GM12892 (cell line): Measurements from ENCODE around the gene SDC1.

Experiments
- DNase-seq: peaks from one replicate; pipeline ENCODE4 v3.0.0; 2011; ENCODE audit not compliant: insufficient read length
- FAIRE-seq: peaks from 2 replicates; lab custom pipeline; 2011; peaks lifted over from hg19 to GRCh38; lab: Jason Lieb, UNC
- POLR2A ChIP-seq: IDR thresholded peaks from 2 replicates; pipeline ENCODE4 v1.6.1; 2011; ENCODE audit warnings: low read depth, low read length, control low read depth
- POLR2AphosphoS5 ChIP-seq: IDR thresholded peaks from 2 replicates; pipeline ENCODE4 v1.6.1; 2011; ENCODE audit warnings: low read depth, low read length, control low read depth
- TAF1 ChIP-seq: IDR thresholded peaks from 2 replicates; pipeline ENCODE4 v1.6.1; 2011; ENCODE audit warnings: low read depth, mild to moderate bottlenecking, control low read depth, low read length, borderline replicate concordance

SDC1 gene

DNA sequence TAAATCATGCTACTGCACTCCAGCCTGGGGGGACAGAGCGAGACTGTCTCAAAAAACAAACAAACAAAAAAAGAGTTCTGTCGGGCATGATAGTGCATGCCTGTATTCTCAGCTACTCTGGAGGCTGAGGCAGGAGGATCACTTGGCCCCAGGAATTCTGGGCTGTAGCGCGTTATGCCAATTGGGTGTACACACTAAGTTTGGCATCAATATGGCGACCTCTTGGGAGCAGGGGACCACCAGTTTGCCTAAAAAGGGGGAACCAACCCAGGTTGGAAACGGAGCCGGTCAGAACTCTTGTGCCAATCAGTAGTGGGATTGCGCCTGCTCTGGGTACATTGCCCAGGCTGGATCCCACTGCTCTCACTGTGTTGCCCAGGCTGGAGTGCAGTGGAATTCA lies 49.7 kb downstream of the SDC1 start:
- DNase-seq (no peak), FAIRE-seq (no peak)
- TF ChIP-seq POLR2AphosphoS5 (no peak), POLR2A (no peak), TAF1 (no peak)

DNA sequence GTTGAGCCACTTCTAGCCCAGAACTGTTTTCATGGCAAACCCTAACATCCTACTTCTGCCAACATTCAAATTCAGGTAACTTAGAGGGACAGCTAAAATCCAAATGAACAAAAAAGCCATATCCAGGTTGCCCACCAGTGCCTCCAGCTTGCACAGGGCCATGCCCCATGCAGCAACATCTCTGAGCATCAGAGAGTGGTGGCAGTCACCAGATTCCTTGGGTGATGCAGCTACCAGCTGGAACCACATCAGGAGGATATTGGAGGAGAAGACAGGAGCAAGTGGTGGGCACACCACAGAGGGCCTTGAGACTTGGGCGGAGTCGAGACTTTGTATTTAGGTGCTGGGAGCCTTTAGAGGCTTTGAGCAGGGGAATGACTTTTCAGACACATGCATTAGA lies 50.5 kb downstream of the SDC1 start:
- no peak for FAIRE-seq
- TF ChIP-seq POLR2AphosphoS5, result no peak
- no peak for DNase-seq

DNA sequence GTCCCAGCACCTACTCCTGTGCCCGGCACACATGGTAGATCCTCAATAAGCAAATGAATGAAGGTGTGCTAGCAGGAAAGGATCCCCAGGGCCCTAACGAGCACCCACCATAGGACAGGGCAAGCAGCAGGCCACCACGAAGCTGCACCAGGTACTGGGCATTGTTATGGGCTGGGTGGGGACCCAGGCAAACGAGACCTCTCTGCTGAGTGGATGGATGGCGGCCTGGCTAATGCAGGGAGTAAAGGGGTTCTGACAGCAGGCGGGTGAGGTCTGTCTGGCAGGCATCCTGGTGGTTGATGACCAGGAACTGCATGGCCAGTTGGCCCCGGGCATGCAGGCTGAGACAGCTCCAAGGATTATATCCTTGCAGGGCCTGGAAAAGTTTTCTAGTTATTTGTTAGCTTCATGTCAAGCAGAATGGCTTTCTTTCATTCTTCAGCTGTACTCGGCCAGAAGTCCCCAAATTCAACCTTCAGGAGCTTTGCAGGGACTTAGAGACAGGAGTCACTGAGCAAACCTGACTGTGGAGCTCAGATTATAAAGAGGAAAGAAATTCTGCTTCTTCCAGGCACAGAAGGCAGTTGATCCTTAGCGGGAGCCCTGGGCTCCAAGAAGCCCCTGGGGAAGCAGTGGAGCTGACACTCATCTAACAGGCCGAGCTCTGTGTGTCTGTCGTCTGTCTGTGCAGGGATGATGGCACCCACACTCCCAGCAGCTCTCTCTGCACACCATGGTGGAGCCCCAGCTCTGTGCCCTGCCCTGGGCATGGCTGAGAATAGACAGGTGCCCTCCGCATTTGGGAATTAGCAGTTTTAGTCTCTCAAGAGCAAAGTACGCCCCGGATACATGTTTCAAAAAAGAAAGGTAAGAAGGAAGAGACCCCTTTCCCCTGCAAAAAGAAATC lies 51.2 kb downstream of the SDC1 start:
- DNase-seq, result no peak
- TF ChIP-seq TAF1 (no peak), POLR2A (no peak), POLR2AphosphoS5 (no peak)
- FAIRE-seq, result no peak

DNA sequence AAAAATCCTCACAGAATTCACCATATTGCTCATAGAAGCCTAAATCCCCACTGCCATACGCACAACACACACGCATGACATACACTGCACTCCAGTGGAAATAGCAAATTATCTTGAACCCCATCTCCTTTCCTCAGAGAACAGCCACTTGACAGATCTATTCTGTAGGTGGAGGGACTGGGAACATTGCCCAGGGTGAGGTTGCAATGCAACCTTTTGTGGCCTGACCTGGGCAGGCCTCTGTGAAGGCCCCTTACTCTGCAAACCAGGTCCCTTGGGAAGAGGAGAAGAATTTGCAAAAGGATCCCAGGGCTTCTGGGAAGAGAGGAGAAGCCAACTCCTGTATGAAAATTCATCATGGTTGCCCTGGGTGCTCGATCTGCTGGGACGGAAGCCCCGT lies 51.9 kb downstream of the SDC1 start:
- TF ChIP-seq TAF1 (no peak), POLR2A (no peak), POLR2AphosphoS5 (no peak)
- DNase-seq (no peak), FAIRE-seq (no peak)

DNA sequence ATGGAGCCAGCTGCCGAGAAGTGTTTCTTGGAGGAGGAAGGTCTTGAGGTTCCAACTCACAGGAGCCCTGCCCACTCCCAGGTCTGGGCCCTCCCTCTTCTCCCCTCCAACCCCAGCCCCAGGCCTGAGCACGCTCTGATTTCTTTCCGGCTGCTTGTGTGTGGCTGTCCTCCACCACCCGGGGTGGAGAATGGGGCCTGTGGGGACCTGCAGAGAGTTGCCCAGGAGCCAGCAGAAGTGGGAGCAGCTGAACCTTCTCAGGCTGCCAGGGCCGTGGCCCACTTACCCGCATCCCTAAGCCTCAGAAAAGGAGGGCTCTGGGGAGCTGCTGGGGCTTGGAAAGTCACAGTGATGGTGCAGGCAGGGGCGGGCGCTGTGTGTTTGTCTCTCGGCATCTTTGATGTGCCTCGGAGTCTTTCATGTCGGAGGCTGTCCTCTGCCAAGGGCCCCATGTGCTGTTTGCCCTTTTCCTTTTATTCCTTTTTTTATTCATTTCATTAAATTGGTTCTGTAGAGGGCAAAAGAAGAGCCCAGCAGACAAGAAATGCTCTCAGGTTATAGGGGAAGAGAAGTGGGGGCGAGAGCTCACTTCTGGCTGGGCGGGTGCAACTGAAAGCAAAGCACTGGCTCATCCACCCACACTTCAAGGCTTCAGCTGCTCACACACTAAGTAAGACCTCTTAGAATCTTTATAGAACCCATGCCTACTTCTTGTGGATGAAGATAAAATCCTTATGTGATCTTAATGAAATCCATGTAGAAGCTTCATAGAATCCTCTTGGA lies 52.5 kb downstream of the SDC1 start:
- DNase-seq (no peak), FAIRE-seq (no peak)
- no peak for TF ChIP-seq POLR2A
- TF ChIP-seq TAF1, result no peak
- no peak for TF ChIP-seq POLR2AphosphoS5

DNA sequence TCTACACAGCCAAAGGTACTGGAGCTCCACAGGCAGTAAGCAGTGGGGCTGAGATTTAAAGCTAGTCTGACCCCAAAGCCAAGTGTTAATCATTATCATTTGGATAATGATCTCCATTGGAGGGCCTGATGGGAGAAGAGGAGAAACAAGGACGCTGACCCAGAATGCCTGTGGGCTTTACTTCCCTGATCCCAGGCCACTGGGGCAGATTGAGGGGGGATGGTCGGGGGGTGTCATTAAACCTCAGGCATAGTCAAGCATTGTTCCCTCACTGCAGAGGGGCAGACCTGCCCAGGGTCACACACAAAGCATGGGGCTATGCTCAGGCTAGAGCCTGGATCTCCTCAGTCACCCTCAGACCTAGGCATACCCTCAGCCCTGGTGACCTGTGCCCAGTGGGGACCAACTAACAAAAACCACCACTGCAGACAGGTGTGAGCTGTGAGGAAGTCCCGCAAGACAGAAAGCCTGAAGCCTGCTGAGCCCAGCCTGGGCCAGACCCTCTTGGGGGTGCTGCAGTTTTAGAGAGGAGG lies 53.4 kb downstream of the SDC1 start:
- FAIRE-seq (no peak), DNase-seq (no peak)
- TF ChIP-seq POLR2AphosphoS5, result no peak
- no peak for TF ChIP-seq POLR2A
- no peak for TF ChIP-seq TAF1

DNA sequence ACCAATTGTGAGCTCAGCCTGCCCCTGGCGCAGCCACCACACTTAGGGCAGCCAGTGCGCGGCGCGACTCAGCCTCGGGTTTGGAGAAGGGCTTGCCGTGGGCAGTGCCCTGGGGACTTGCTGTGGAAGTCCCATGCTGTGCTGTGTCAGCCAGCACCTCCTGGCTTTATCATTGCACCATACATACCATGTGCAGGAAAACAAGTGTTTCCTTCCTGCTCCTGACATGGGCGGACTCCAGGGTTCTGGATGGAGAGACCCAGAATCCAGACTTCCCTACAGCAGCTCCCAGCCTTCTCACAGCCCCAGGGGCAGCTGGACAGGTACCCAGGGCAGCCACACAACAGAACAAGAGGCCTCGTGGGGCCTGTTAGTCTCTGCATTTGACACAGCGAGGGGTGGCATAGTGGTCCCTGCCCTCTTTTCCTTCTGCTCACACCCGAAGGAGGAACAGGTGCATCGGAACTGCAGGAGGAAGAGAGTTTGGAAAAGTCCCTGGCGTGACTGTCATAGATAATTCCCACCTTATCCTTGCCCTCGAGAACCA lies 54.2 kb downstream of the SDC1 start:
- FAIRE-seq (no peak), DNase-seq (no peak)
- TF ChIP-seq POLR2A (no peak), TAF1 (no peak), POLR2AphosphoS5 (no peak)

DNA sequence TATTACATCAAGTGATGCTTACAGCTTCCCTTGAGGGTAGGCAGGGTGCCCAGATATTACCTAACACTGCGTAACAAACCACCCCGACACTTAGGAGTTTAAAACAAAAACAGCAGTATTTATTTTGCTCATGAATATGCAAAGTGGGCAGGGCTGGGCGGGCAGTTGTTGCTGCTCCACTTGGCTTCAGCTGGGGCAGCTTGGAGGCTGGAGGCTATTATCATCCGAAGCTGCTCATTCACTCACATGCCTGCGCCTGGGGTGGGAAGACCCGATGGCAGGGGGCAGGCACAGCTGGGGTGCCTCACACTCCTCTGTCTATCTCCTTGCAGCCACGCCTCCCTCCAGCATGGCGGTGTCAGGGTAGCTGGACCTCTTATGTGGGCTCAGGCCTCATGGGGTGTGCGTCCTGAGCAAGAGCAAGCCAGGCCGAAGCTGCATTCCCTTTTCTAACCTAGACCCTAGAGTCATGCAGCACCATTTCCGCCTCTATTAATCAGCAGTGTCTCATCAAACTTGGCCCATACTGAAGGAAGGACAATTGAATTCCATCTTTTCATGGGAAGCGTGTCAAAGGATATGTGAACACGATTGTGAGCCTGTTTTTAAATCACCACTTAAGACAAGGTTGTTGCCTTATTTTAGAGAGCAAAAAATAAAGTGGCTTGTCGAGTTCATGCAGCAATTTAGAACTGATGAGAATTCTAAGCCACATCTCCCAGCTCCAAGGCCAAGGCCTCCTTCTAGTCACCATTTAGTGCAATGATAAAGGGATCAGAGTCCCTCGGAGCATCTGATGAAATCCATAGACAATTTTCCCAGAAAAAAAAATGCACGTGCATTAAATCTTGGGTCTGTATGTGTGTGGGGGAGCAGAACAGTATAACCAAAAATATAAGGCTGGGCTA lies 54.9 kb downstream of the SDC1 start:
- FAIRE-seq, result no peak
- DNase-seq, result no peak

DNA sequence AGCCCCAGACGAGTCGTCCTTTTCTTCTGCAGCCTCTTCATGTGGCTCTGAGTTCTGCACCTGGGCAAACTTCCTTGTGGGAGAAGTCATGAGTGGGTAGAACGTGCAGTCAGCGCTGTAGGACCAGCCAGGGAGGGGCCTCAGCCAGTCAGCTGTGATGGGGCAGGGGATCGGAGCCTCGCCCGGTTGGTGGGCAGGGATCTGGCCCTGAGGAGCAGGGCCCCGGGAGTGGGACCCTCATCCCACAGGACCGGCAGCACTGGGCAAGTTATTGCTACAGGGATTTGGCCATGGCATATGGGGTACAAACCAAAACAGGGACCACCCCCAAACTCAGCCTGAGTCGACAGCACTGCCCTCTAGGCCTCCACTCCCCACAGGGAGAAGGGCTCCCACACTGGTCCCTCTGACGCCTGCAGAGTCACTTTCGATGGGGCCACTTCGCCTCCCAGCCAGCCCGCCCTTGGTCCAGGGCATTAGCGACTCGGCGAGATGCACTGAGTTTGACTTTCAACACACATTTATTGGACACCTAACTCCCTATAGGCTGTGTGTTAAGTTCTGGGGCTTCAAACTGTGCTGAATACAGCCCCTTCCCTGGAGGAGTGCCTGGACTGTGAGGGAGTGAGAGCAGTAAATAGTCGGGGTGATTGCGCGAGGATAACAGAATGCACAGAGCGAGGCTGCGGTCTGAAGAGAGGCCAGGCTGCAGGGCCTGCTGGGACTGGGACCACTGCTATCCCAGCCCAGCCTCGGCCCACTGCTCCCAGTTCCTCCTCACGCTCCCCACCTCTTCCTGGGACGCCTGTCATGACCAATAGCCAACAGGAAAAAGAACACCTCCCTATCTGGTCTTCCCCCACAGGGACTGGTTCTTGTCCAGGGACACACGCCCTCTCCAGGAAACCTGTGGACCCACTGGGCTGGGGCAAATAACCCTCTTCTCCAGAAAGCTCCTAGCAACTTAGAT lies 55.9 kb downstream of the SDC1 start:
- no peak for FAIRE-seq
- TF ChIP-seq POLR2A (no peak), TAF1 (no peak), POLR2AphosphoS5 (no peak)
- DNase-seq, result no peak

More for the DNA sequence above, 54.9 kb downstream of the SDC1 start:
- TF ChIP-seq TAF1, result no peak
- TF ChIP-seq POLR2A, result no peak
- no peak for TF ChIP-seq POLR2AphosphoS5

DNA sequence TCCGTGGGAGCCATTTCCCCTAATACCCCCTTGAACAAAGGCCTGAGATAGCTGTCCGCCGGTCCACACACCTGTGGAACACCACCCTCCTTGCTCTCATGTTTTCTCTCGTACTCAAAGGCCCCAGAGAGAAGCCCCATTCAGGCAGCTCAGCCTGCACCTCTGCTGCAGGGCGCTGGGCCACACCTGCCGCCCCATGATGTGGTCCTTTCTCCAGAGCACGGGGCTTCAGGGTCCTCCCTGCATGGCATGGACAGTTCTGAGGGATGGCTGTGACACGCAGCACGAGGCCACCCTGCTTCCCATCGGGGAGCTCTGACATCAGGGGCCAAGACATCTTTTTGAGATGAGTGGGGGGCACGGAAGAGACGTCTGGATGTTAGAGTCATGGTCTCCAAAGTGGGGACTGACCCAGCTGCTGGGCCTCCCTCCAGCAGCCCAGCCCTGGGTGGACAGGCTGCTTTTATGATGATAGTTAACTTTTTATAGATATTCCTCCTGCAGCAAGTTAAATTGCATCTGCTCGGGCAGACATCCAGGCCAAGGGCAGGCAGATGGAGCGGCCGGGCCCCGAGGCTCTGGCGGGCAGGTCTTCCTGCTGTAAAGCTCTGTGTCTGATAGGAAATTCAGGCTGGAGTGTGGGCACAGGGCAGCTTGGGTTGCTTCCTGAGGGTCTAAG lies 56.7 kb downstream of the SDC1 start:
- TF ChIP-seq POLR2AphosphoS5 (no peak), TAF1 (no peak), POLR2A (no peak)
- DNase-seq (no peak), FAIRE-seq (no peak)
